IPS DF 4.7 (cell line): ENCODE results near the gene IP6K3.

ENCODE experiments used
- DNase-seq: peaks from one replicate; pipeline ENCODE4 v3.0.0-alpha.2; 2013; ENCODE audit warnings: low spot score; ENCODE audit errors: extremely low read depth

IP6K3 gene

GRCh38 chr6:33723371-33724085 lies 23.2 kb downstream of the IP6K3 start:
- no peak for DNase-seq

GRCh38 chr6:33722103-33722623 lies 24.5 kb downstream of the IP6K3 start:
- no peak for DNase-seq

GRCh38 chr6:33721508-33721907 lies 25.2 kb downstream of the IP6K3 start:
- DNase-seq = no peak

DNA sequence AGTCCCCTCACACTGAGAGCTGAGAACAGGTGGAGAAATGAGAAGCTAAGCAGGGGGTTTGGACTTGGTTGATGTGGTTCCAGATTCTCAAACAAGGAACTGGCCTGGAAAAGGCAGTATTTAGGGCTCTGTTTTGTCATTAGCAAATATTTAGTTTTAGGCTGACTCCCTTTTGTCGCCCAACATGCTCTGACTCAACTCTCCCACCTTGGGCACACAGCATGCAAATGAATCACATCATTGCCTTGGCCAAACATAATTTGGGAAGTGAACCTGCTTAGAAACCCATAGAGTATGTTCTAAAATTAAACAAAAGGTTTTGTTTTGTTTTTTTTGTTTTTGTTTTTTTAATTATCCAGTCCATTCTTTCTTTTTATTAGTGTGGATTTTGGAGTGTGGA lies 25.7 kb downstream of the IP6K3 start:
- no peak for DNase-seq

GRCh38 chr6:33719326-33719987 lies 27.2 kb downstream of the IP6K3 start:
- DNase-seq = no peak

DNA sequence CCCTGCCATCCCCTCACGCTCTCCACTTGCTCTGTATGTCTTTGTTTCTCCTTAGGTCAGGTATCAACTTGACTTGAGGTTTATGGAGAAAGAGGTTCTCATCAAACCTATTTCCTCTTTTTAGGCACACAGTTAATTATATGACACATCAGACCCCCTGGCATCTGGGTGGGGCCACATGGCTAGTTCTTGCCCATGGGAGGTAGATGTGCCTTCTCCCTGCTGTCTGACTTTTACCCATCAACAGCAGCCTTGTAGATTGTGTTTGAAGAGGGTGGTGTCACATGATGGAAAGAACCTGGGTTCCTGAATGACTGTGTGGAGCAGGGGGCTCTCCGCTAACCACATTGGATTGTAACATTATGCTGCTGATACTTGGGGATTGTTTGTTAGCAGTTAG lies 28.0 kb downstream of the IP6K3 start:
- no peak for DNase-seq

GRCh38 chr6:33717934-33718455 lies 28.7 kb downstream of the IP6K3 start:
- DNase-seq = no peak

DNA sequence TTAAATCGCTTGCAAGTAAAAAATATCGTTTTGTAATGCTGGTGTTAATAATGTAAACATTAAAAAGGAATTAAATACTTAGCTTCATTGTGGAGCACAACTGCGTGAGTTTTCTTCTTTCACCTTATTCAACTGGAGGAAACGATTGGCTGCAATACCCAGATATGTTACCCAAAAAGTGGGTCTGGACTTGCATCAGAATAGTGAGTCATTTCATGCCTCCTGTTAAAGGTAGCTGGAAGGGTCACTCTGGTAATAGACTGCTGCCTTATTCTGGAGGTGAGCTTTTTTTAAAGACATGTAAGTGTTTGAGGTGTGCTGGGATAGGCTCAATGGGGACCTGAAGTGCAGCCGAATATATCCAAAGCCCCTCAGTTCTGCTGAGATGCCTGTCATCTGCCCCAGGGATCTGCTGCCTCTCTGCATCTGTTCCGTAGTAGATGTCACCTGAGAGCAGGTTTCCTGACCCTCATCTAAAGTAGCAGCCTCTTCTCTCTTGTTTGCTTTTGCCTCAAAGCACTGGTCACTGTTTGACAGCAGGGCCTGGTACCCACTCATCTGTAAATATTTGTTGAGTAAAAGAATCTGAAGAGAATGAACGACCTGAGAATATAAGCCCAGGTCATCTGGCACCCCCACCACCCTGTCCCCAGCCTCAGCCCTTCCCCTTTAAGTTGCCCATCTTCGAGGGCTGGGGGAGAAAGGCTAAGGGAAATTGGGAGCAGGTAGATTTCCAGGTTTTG lies 29.6 kb downstream of the IP6K3 start:
- DNase-seq = no peak

- DNase-seq = no peak
These were observed 30.3 kb downstream of the IP6K3 start for GRCh38 chr6:33716379-33716778.

DNA sequence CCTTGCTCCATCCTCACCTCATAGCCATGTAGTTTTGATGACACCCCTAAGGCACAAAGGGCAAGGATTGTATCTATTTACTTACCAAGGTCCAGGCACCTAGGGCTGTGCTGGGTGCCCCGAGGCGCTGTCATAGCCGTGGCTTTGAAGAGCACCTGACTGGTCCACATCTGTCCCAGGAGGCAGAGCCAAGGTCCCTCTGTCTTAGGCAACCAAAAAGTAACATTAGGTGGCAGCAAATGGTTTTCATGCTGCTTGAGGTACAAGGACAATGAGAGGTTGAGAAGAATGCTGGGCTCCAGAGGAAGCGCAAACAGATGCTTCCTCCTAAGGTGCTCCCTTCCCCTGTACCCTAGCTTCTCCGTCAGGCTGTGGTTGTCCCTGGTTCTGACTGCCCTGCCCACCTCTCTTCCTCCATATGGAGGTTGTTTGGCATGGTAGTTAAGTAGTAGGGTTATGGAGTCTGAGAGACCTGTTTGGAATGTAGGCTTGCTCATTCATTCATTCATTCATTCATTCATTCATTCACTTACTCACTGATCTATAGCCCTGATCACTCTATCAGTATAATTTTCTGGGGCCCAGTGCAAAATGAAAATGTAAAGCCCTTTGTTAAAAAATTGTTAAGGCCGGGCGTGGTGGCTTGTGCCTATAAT lies 32.2 kb downstream of the IP6K3 start:
- DNase-seq = no peak

- DNase-seq = no peak
These were observed 32.9 kb downstream of the IP6K3 start for GRCh38 chr6:33713786-33714185.

- DNase-seq = no peak
These were observed 33.8 kb downstream of the IP6K3 start for GRCh38 chr6:33712914-33713313.

DNA sequence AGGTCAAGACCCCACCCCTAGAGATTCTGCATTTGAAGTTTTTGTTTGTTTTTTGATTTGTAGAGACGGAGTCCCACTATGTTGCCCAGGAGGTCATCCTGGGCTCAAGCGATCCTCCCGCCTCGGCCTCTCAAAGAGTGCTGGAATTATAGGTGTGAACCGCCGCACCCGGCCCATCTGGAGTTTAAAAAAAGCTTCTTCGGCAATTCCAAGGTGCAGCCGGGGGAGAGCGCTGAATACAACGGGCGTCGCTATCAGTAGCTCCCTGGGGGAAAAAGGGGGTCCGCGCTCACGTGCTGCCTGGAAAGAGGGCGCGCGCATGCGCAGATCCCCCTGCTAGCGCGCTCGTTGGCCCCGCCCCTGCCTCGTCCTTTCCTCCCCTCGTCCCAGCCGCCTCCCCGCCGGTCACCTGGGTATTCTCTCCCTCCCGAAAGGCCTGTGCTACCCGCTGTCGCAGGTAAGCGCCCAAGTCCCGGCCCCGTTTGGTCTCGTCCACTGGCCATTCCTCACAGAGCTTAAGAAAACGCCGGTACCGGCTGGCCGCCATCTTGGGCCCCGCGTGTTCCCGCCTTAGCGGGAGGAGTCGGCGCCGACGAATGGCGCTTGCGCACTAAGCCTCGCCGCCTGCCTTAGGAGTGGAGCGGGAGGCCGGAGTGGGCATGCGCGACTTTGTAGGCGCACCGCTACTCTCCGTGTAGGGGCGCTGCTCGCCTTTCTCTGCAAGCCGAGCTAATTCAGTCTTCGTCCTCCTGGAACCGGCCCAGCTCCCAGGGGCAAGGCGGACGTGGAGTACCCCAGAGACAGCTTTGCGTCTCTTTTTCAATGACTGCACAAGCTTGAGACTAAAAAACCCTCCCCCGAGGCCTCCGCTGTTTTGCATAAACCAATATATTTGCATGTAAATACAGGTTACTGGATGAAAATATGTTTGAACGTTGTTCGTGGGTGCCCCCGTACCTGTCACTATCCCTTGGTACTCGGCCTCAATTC lies 35.3 kb downstream of the IP6K3 start, which contains the start of gene UQCC2:
TSS of gene UQCC2 (minus strand) at position 561 of the 990 bp plus-strand sequence. CDS start at position 547, 14 bp downstream.
- DNase-seq = peak; percentile 92

GRCh38 chr6:33710296-33711121 lies 36.2 kb downstream of the IP6K3 start:
- DNase-seq = no peak

DNA sequence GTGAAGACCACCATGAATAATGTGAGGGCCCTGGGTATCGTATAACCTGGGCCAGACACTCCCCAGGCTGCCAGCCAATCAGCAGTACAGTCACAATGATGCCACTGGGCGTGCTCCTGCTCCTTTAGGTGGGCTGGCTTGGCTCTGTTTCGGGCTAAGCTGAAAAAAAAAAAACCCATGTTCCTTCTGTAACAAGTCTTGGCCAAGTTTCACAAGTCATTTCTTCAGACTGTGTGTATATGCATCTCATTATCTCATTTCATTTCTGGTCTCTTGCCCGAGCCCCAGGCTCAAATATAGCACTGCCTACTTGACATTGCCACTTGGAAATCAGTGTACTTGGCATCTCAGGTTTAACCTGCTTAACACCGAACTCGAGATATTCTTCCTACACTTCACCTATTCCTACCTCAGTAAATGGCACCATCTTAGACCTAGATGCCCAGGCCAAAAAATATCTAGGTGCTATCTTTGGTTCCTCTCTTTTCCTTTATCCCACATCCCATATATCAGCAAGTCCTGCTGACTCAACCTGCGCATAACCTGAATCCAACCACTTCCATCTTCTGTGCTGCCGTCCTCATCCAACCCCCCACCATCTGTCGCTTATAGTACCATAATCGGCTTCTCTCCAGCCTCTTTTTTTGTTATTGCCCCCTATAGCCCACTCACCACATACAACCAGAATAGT lies 37.0 kb downstream of the IP6K3 start:
- no peak for DNase-seq

DNA sequence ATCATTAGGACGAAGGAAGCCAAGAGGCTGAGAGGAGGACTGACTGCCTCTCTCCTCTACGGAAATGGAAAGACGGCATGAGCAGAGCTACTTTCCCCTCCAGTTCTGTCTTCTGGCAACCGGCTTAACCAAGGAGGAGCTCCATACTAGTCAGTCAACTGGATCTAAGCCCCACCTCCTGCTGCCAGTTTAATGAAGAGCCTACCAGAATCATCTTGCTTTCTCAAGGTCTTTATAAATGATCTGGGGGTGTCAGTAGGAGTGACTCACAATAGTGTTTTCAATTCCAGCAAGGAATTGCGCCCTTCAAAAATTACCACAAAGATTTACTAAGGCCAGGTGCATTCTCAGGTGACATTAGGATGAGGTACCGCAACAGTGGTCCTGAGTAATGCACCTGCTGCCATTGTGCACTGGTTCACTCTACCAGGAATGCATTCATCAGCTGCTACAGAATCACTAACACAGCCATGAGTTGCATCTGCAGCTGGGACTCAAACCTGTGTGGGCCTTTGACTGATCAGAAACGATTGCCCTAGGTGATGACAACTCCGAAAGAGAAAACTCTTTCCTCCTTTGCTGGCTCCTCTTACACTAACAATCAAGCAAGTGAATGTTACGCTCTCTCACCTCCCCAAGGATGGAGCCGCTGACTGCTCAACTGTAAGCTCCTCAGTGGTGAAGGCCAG lies 38.0 kb downstream of the IP6K3 start:
- DNase-seq = no peak

DNA sequence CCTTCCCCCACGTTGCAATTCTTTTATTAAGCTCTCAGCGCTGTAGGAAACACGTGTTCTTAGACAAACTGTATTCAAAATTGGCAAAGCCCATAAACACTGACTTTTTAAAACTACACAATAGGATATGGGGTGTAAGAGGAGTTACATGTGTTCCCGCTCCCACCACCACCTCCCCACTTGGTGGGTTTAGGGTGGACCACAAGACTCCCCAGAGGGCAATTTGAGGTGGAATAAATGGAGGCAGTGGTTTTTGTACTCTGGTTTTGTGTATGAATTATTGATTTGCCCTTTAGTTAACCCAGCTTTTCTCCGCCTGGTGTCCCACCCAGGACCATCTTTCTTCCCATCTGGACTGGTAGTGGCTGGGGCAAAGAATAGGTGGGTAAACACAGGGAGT lies 38.9 kb downstream of the IP6K3 start:
- no peak for DNase-seq
